Measurements from ENCODE around the gene NUDT14.

DNA sequence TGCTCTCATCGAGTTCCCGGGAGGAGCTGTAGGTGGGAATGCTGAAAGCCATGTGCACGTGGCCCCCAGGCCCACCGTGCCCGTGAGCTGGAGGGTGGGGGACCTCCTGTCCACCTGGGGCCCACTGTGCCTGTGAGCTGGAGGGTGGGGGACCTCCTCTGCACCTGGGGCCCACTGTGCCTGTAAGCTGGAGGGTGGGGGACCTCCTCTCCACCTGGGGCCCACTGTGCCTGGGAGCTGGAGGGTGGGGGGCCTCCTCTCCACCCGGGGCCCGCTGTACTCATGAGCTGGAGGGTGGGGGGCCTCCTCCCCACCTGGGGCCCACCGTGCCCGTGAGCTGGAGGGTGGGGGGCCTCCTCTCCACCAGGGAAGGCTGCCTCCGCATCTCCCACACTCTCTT is 13.9 kb upstream of the NUDT14 start:
- TF ChIP-seq CTCF (conservative IDR thresholded peaks at IDR 0.05; ENCODE audit: low read depth in 2 of 2) (no peak), EZH2 (IDR thresholded peaks at IDR 0.05; ENCODE audit: low read depth, unreplicated experiment) (no peak), ZNF331 (CRISPR knock-in tag; IDR thresholded peaks at IDR 0.05; ENCODE audit: low read depth) (no peak), POLR2AphosphoS5 (IDR thresholded peaks at IDR 0.05; ENCODE audit: low read depth) (no peak), EZH2phosphoT487 (IDR thresholded peaks at IDR 0.05; ENCODE audit: unreplicated experiment) (no peak)
- TF ChIP-seq, protein P1, sequence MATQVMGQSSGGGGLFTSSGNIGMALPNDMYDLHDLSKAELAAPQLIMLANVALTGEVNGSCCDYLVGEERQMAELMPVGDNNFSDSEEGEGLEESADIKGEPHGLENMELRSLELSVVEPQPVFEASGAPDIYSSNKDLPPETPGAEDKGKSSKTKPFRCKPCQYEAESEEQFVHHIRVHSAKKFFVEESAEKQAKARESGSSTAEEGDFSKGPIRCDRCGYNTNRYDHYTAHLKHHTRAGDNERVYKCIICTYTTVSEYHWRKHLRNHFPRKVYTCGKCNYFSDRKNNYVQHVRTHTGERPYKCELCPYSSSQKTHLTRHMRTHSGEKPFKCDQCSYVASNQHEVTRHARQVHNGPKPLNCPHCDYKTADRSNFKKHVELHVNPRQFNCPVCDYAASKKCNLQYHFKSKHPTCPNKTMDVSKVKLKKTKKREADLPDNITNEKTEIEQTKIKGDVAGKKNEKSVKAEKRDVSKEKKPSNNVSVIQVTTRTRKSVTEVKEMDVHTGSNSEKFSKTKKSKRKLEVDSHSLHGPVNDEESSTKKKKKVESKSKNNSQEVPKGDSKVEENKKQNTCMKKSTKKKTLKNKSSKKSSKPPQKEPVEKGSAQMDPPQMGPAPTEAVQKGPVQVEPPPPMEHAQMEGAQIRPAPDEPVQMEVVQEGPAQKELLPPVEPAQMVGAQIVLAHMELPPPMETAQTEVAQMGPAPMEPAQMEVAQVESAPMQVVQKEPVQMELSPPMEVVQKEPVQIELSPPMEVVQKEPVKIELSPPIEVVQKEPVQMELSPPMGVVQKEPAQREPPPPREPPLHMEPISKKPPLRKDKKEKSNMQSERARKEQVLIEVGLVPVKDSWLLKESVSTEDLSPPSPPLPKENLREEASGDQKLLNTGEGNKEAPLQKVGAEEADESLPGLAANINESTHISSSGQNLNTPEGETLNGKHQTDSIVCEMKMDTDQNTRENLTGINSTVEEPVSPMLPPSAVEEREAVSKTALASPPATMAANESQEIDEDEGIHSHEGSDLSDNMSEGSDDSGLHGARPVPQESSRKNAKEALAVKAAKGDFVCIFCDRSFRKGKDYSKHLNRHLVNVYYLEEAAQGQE (IDR thresholded peaks at IDR 0.05; ENCODE audit: unreplicated experiment) = no peak
